ENCODE results near the gene LRRC28.

DNA sequence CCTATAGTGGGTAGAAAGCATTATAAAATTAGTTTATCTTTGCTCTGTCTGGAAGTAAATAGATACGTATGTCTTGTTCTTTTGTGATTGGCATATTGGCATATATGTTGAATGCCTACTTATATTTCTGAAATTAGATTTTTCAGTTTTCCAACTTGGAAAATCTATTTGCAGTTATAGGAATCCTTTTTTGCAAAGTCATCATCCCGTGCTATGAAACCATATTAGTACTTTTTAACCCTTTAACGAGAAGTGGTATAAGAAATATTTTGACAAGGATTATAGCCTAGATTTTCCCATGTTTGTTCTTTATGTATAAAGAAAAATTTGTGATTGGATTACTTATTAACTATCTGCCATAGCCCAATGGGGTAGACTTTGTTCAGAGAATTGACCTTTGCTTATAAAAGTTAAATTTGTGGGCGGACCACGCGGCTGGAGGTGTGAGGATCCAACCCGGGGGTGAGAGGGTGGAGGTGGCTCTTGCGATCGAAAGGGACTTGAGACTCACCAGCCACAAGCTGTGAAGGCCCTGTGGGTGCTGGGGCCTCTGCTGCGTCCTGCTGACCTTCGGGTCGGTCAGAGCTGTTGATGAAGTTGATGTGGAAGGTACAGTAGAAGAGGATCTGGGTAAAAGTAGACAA is 5.9 kb downstream of the LRRC28 start:
- TF ChIP-seq, protein P1, sequence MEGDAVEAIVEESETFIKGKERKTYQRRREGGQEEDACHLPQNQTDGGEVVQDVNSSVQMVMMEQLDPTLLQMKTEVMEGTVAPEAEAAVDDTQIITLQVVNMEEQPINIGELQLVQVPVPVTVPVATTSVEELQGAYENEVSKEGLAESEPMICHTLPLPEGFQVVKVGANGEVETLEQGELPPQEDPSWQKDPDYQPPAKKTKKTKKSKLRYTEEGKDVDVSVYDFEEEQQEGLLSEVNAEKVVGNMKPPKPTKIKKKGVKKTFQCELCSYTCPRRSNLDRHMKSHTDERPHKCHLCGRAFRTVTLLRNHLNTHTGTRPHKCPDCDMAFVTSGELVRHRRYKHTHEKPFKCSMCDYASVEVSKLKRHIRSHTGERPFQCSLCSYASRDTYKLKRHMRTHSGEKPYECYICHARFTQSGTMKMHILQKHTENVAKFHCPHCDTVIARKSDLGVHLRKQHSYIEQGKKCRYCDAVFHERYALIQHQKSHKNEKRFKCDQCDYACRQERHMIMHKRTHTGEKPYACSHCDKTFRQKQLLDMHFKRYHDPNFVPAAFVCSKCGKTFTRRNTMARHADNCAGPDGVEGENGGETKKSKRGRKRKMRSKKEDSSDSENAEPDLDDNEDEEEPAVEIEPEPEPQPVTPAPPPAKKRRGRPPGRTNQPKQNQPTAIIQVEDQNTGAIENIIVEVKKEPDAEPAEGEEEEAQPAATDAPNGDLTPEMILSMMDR (IDR thresholded peaks at IDR 0.05) = no peak
- no peak for TF ChIP-seq POLR2AphosphoS5 (IDR thresholded peaks at IDR 0.05; ENCODE audit: low read depth, low read length)
